HS-5 (cell line): ENCODE data around the gene PAK1IP1.
"Not testable (repeated sequence)": the region's sequence is repeated elsewhere in the genome, so short reads cannot be mapped to it uniquely, and the experiment has no call there.

Experiments used
- DNase-seq: peaks from one replicate; pipeline ENCODE4 v3.0.0-alpha.2; 2012; ENCODE audit warnings: low read depth

Gene PAK1IP1

GRCh38 chr6:10743515-10743914 lies 48.7 kb downstream of the PAK1IP1 start:
- DNase-seq, result no peak

- DNase-seq, result no peak
These were observed 50.3 kb downstream of the PAK1IP1 start for GRCh38 chr6:10745116-10745515.

- DNase-seq, result no peak
These were observed 52.1 kb downstream of the PAK1IP1 start for GRCh38 chr6:10746915-10747250.

- DNase-seq, result peak; percentile 80
These were observed 52.6 kb downstream of the PAK1IP1 start, which contains the start of gene TMEM14B for GRCh38 chr6:10747251-10747972. Gene TMEM14B, plus strand, starts transcription at chr6:10747805. Its CDS starts 1,441 bp downstream, at chr6:10749246.

- no peak for DNase-seq
These were observed 55.0 kb downstream of the PAK1IP1 start for GRCh38 chr6:10749734-10750133.

GRCh38 chr6:10750568-10750967 lies 55.8 kb downstream of the PAK1IP1 start:
- DNase-seq, result not testable (repeated sequence)

GRCh38 chr6:10751757-10752156 lies 57.0 kb downstream of the PAK1IP1 start:
- not testable (repeated sequence) for DNase-seq

GRCh38 chr6:10756085-10756484 lies 61.3 kb downstream of the PAK1IP1 start:
- no peak for DNase-seq
